Epithelial cell of esophagus (primary cell): ENCODE results near the gene DDC.

ENCODE experiments used
- DNase-seq: peaks from one replicate; pipeline ENCODE4 v3.0.0; 2010; ENCODE audit warnings: low read depth
- H3K4me3 ChIP-seq: 2 replicates; pipeline ENCODE4 v1.5.1; 2011; ENCODE audit warnings: mild to moderate bottlenecking, low read length, control low read depth
- CTCF ChIP-seq: IDR thresholded peaks from 2 replicates; pipeline ENCODE4 v1.5.1; 2011; ENCODE audit warnings: low read depth, mild to moderate bottlenecking, low read length, control low read depth, inconsistent platforms; ENCODE audit not compliant: insufficient read depth; ENCODE audit errors: missing control alignments

The DDC gene

GRCh38 chr7:50436133-50436806 lies 128.9 kb downstream of the DDC start:
- DNase-seq: peak; percentile 85
- no peak for TF ChIP-seq CTCF

DNA sequence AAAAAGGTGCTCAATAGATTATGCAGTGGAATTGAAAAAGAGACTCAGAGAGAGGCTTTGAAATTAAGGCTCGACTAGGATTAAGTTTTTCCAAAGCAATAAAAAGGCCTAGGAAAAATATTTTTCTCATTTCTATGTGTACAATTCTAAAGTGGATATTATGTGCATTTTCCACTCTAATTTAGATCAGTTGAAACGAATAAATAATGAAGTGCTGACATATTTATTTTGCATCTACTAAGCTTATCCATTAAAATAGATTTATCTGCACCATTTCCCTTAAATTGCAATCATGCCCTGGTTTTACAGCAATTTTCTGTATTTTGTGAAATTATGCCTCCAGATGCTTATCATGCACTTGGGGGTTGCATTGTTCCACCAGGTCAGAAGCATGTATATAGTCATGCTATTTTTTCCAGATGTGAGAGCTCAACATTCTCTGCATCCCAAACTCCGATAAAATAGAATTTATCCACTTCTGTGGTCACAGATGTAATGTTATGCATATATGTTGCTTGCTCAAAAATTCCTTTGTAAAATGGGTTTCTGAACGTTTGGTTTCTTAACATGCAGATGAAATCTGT lies 133.4 kb downstream of the DDC start:
- H3K4me3 ChIP-seq: no peak overlapping the region
- TF ChIP-seq CTCF: no peak
- no peak for DNase-seq

More at GRCh38 chr7:50436133-50436806, 128.9 kb downstream of the DDC start:
- H3K4me3 ChIP-seq: no peak overlapping the region

GRCh38 chr7:50431316-50431715 lies 133.9 kb downstream of the DDC start:
- no peak for DNase-seq
- no peak overlapping the region for H3K4me3 ChIP-seq
- no peak for TF ChIP-seq CTCF

DNA sequence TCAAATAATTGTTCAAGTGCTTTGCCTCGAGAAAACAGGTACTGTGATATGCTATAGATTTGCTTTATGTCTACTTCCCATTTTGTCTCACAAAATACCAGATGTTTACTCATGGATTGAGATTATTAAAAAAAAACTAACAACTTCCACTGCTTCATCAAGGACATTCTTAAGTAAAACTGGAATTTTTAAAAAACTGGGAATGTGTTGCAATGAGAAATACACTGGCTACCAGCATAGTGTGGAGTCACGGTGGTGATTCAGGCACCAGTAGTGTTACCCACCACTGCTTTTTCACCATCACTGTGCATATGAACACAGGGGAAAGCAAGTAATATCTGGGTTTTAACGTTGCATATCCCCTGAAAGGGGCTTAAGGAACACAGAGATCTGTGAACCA lies 136.3 kb downstream of the DDC start:
- no peak overlapping the region for H3K4me3 ChIP-seq
- no peak for DNase-seq
- no peak for TF ChIP-seq CTCF

DNA sequence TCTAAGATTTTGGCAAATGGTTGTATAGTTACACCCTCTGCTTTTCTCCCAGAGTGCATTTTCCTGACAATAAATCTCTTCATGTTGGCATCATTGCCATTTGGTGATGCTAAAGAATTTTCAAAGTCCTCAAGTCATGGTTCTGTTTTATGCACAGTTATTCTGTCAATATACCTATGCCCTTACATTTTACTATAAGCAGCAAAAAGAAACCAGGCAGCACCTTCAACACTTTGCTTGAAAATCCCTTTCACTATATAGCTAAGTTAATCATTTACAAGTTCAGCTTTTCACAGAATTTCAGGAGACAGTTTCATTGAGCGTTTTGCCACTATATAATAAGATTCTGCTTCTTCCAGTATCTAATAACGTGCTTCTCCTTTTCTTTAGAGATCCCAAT lies 137.7 kb downstream of the DDC start:
- no peak overlapping the region for H3K4me3 ChIP-seq
- no peak for TF ChIP-seq CTCF
- DNase-seq: no peak

DNA sequence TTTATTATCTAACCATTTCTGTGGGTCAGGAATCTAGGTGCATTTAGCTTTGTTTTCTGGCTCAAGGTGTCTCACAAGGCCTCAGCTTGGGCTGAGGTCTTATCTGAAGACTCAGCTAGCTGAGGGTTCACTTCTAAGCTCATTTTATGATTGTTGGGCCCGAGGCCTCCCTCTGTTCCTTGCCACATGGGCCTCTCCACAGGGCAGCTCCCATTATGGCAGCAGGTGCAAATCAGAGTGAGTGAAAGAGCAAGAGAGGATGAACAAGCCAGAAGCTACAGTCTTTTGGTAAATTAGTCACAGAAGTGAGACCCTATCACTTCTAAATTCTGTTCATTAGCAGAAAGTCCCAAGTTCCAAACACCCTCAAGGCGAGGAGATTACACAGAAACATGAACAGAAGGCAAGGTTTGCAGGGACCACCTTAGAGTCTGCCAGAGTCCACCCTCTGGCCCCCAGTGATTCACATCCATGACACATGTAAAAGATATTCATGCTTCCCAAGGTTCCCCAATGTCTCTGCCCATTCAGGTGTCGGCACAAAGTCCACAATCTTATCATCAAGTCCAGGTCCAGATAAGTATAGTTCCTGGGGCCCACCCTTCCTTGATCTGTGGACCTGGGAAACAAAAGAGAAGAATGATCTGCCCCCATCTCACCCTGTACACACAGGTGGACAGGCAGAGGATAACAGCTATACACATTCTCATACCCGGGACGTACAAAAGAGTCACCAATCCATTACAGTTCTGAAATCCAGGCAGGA lies 138.7 kb downstream of the DDC start:
- TF ChIP-seq CTCF: no peak
- H3K4me3 ChIP-seq: no peak overlapping the region
- no peak for DNase-seq
